ENCODE data around the gene CNN1. TPM values are rescaled to one million over a fixed set of nuclear protein-coding genes. Genes with fewer than 3 reads are reported as not detected.
"Not testable (repeated sequence)": the region's sequence is repeated elsewhere in the genome, so short reads cannot be mapped to it uniquely, and the experiment has no call there.

The CNN1 gene
- total RNA-seq, 1 donor from 2014 or later: not detected

- DNase-seq (no peak), ATAC-seq (ENCODE audit: low read depth) (no peak)
- Mint-ChIP-seq H3K9me3 (no peaks in the 10 kb centered on the region), H3K36me3 (ENCODE audit: low read depth) (peaks cover 41% of the 10 kb centered on the region), H3K4me1 (peaks cover 71% of the 10 kb centered on the region), H3K4me3 (peak overlapping the region; percentile 11), H3K27ac (peak overlapping the region; percentile 51), H3K27me3 (no peaks in the 10 kb centered on the region)
- intact Hi-C loops (cut with micrococcal nuclease): no loop called here
- ChIA-PET POLR2A (interaction anchor here (0.6 to 4.1 kb wide), 6 partner anchors 12 to 720 kb away, joined by 3 to 81 read pairs (median 4); no protein-coding TSS in a partner anchor), CTCF (interaction anchor here (4.1 kb wide), 1 partner anchor 28 kb away, joined by 70 read pairs; no protein-coding TSS in a partner anchor)
- no peak for TF ChIP-seq CTCF (IDR thresholded peaks at IDR 0.05)
Observed at GRCh38 chr19:11556634-11557420, 18.2 kb downstream of the CNN1 start.

- intact Hi-C loops (cut with micrococcal nuclease): loop anchor here (1.0 kb wide), 2 partner anchors 23 to 54 kb away; partner anchors contain the start of gene ZNF653
- TF ChIP-seq CTCF (IDR thresholded peaks at IDR 0.05): no peak
- peaks cover 72% of the 10 kb centered on the region for H3K4me1 Mint-ChIP-seq
- ATAC-seq (ENCODE audit: low read depth): peak; percentile 86
- POLR2A ChIA-PET: interaction anchor here (0.6 to 4.1 kb wide), 19 partner anchors 9 to 299 kb away, joined by 3 to 81 read pairs (median 5); partner anchors contain the start of genes ECSIT, SWSAP1, ZNF627 and ZNF653
- no peaks in the 10 kb centered on the region for H3K27me3 Mint-ChIP-seq
- peak within 1 kb of the TSS; percentile 98 for H3K4me3 Mint-ChIP-seq
- peaks cover 22% of the 10 kb centered on the region for H3K36me3 Mint-ChIP-seq (ENCODE audit: low read depth)
- peak; percentile 88 for DNase-seq
- CTCF ChIA-PET: interaction anchor here (1.1 to 4.1 kb wide), 5 partner anchors 23 to 184 kb away, joined by 3 to 70 read pairs (median 8); no protein-coding TSS in a partner anchor
- H3K27ac Mint-ChIP-seq: peak within 1 kb of the TSS; percentile 93
- no peaks in the 10 kb centered on the region for H3K9me3 Mint-ChIP-seq
Observed at GRCh38 chr19:11558881-11559828, 20.5 kb downstream of the CNN1 start, which contains the start of gene ELOF1. Gene ELOF1, minus strand, starts transcription at chr19:11559230. Its CDS starts 4,883 bp downstream, at chr19:11554347.

- ChIA-PET POLR2A (interaction anchor here (0.5 to 4.1 kb wide), 9 partner anchors 8 to 822 kb away, joined by 3 to 81 read pairs (median 5); partner anchors contain the start of genes ACP5, ECSIT, SWSAP1 and ZNF627), CTCF (interaction anchor here (0.8 to 4.1 kb wide), 10 partner anchors 14 to 180 kb away, joined by 3 to 70 read pairs (median 3); no protein-coding TSS in a partner anchor)
- Mint-ChIP-seq H3K27me3 (no peaks in the 10 kb centered on the region), H3K4me1 (peaks cover 78% of the 10 kb centered on the region), H3K36me3 (ENCODE audit: low read depth) (peaks cover 15% of the 10 kb centered on the region), H3K27ac (peak overlapping the region; percentile 84), H3K9me3 (no peaks in the 10 kb centered on the region), H3K4me3 (peak overlapping the region; percentile 78)
- DNase-seq: no peak
- ATAC-seq (ENCODE audit: low read depth): peak; percentile 47
- intact Hi-C loops (cut with micrococcal nuclease): loop anchor here (1.0 kb wide), 5 partner anchors 8 to 254 kb away; partner anchors contain the start of genes ECSIT and ZNF440
- no peak for TF ChIP-seq CTCF (IDR thresholded peaks at IDR 0.05)
Observed at GRCh38 chr19:11560404-11561051, 21.9 kb downstream of the CNN1 start.

- POLR2A ChIA-PET: interaction anchor here (0.5 to 3.1 kb wide), 7 partner anchors 11 to 208 kb away, joined by 3 to 29 read pairs (median 3); no protein-coding TSS in a partner anchor
- H3K4me3 Mint-ChIP-seq: no peak overlapping the region
- peaks cover 78% of the 10 kb centered on the region for H3K4me1 Mint-ChIP-seq
- ATAC-seq (ENCODE audit: low read depth): no peak
- intact Hi-C loops (cut with micrococcal nuclease): no loop called here
- peak overlapping the region; percentile 64 for H3K27ac Mint-ChIP-seq
- no peaks in the 10 kb centered on the region for H3K27me3 Mint-ChIP-seq
- DNase-seq: no peak
- no peak for TF ChIP-seq CTCF (IDR thresholded peaks at IDR 0.05)
- H3K36me3 Mint-ChIP-seq (ENCODE audit: low read depth): peaks cover 9% of the 10 kb centered on the region
- CTCF ChIA-PET: interaction anchor here (1.4 kb wide), 1 partner anchor 22 kb away, joined by 4 read pairs; no protein-coding TSS in a partner anchor
- no peaks in the 10 kb centered on the region for H3K9me3 Mint-ChIP-seq
Observed at GRCh38 chr19:11563532-11563931, 24.9 kb downstream of the CNN1 start.

GRCh38 chr19:11564082-11564807 is 25.6 kb downstream of the CNN1 start:
- Mint-ChIP-seq H3K4me3 (peak overlapping the region; percentile 60), H3K27ac (peak overlapping the region; percentile 84), H3K4me1 (peaks cover 78% of the 10 kb centered on the region)
- DNase-seq; ATAC-seq (ENCODE audit: low read depth); intact Hi-C loops (cut with micrococcal nuclease); H3K27me3 Mint-ChIP-seq; H3K9me3 Mint-ChIP-seq; CTCF ChIA-PET; H3K36me3 Mint-ChIP-seq (ENCODE audit: low read depth): not testable (repeated sequence)
- POLR2A ChIA-PET: interaction anchor here (0.7 to 3.1 kb wide), 7 partner anchors 10 to 288 kb away, joined by 3 to 29 read pairs (median 4); no protein-coding TSS in a partner anchor

GRCh38 chr19:11565649-11565980 is 27.0 kb downstream of the CNN1 start:
- POLR2A ChIA-PET: interaction anchor here (1.0 to 1.2 kb wide), 2 partner anchors 9 to 10 kb away, joined by 4 read pairs; no protein-coding TSS in a partner anchor
- DNase-seq; ATAC-seq (ENCODE audit: low read depth); H3K36me3 Mint-ChIP-seq (ENCODE audit: low read depth); CTCF ChIA-PET; intact Hi-C loops (cut with micrococcal nuclease); H3K4me3 Mint-ChIP-seq; H3K27me3 Mint-ChIP-seq; H3K9me3 Mint-ChIP-seq: not testable (repeated sequence)
- Mint-ChIP-seq H3K4me1 (peaks cover 82% of the 10 kb centered on the region), H3K27ac (peak overlapping the region; percentile 84)
